ENCODE results near the gene MYLK2.

MYLK2 gene

DNA sequence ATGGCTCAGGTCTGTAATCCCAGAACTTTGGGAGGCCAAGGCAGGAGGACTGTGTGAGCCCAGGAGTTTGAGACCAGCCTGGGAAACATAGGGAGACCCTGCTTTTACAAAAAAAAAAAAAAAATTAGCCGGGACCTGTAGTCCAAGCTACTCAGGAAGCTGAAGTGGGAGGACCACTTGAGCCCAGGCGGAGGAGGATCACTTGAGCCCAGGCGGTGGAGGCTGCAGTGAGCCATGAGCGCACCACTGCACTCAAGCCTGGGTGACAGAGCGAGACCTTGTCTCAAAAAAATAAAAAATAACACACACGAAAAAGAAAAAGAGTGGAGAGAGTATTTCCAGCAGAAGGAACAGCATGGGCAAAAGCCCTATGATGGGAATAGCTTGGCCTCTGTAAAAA lies 53.2 kb downstream of the MYLK2 start:
- no peak for DNase-seq (ENCODE audit: low spot score)

DNA sequence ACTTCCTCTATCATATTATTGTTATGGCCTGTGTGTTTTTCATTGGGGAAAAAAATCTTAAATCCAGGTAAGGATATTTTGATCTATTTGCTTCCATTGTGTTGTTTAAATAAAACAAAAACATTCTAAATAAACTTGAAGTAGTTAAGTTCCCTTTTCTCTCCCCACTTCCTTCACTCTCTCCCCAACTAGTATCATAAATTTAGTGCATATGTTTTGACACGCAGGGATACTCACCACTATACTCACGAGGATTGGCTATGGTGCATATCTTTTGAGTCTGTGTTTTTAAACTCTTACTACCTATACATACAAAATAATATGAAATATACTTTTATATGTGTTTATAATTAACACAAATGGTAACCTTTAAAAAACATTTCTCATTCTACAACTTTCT lies 56.5 kb downstream of the MYLK2 start:
- DNase-seq (ENCODE audit: low spot score) = no peak

DNA sequence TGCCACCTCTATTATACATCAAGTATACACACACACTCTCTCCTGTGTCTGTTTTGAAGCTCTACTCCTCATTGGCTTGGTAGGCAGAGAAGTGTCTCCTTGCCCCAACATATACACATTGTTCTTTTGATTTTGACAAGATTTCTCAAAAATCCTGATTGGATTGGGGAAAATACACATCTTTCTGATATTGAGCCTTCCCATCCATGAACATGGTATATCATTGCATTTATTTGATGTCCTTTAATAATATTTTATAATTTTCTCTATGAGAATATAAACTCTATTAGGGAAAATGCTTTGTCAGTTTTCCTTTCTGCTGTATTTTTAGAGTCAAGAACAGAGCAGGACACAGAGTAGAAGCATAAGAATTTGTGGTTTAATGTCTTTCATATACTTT lies 58.5 kb downstream of the MYLK2 start:
- DNase-seq (ENCODE audit: low spot score) = no peak

DNA sequence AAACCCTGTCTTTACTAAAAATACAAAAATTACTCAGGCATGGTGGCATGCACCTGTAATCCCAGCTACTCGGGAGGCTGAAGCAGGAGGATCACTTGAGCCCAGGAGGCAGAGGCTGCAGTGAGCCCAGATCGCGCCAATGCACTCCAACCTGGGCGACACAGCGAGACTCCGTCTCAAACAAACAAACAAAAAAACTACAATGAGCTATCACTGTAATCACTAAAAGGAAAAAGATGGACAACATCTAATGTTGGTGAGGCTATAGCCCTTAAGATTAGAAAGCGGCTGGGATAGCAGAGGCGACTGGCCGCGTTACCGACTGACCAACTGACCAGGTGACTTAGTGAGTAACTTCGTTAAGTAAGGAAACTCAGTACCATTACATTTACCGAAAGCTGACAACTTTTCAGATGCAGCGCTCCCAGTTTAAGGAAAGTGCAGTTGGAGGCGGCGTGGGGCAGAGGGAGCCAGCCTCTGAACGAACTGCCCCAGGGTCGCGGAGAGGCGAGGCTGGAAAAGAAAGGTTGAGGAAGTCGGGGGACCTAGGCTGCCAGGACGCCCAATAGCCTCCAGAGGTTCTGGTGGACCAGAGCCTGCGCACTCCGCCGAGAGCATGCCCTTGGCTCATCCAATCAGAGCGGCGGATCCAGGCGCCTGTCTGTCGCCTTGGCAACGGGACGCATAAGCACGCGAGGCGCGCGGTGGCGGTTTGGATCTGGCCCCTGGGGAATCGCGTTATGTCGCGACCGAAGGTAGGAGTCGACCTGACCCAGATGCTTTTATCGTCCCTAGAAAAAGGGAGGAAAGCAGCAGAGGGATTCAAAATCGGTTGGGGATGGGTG lies 60.2 kb downstream of the MYLK2 start:
- peak; percentile 97 for DNase-seq (ENCODE audit: low spot score)

DNA sequence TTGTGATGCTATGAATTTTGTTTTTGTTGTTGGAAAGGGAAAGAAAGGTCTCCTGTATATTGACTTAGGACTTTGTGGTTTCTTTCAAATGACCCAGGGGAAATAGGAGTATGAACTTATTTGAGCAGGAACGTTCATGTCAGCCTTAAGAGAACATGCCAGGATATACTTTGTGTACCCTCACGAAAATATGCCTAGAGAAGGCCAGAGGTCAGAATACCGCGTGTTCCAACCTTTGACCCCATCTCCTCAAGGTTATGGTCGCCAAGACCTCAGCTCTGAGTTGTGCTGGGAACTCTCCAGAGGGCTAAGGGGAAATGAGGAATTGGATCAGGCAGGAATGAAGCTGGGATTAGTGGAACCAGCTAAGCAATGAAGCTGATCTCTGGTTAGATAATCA lies 62.8 kb downstream of the MYLK2 start:
- DNase-seq (ENCODE audit: low spot score) = no peak

DNA sequence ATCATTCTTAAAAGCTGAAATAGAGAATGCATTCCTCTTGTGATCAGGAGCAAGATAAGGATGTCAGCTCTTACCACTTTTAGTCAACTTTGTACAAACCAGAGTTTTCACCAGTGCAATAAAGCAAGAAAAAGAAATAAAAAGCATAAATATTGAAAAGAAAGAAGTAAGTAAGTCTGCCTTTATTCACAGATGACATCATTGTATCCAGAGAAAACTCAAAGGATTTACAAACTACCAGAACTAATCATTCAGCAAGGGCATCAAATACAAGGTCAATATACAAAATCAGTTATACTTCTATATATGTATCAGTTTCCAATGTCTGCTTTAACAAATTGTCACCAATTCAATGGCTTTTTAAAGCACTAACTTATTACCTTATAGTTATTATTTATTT lies 64.7 kb downstream of the MYLK2 start:
- DNase-seq (ENCODE audit: low spot score) = no peak
